H1 (cell line): ENCODE measurements around the gene IGSF11. TPM values are rescaled to one million over a fixed set of nuclear protein-coding genes. Genes with fewer than 3 reads are reported as not detected.
"Not testable (repeated sequence)": the region's sequence is repeated elsewhere in the genome, so short reads cannot be mapped to it uniquely, and the experiment has no call there.

Source experiments
- CTCF ChIA-PET: fragments of 300-600 bp; sonication (Branson Sonifier 250); formaldehyde crosslinking; loops from one replicate; lab custom pipeline; 2021; ENCODE audit not compliant: partially characterized antibody; lab: Charles Lee
- POLR2A ChIA-PET: fragments of 300-600 bp; sonication (Branson Sonifier 250); formaldehyde crosslinking; loops from one replicate; lab custom pipeline; 2021; ENCODE audit warnings: inconsistent platforms; ENCODE audit not compliant: partially characterized antibody; lab: Charles Lee
- DNase-seq, 2 experiments: peaks; one replicate each; pipeline versions ENCODE4 v3.0.0 to v3.0.0-alpha.2; 2010 to 2022; ENCODE audit warnings: low spot score in 2 of 2, low read depth in 1 of 2, mixed read lengths in 1 of 2
- FAIRE-seq: peaks from 2 replicates; lab custom pipeline; 2011; peaks lifted over from hg19 to GRCh38; lab: Jason Lieb, UNC
- H2AFZ ChIP-seq: 2 replicates; pipeline ENCODE4 v1.8.1; 2012; ENCODE audit warnings: low read length, inconsistent platforms
- H2AK5ac ChIP-seq: 2 replicates; pipeline ENCODE4 v1.6.1; 2013; ENCODE audit warnings: low read depth, low read length
- H2BK120ac ChIP-seq: replicated peaks from 2 replicates; pipeline ENCODE3; 2013; ENCODE audit warnings: low read depth, low read length, inconsistent platforms
- H2BK12ac ChIP-seq: 2 replicates; pipeline ENCODE4 v1.6.1; 2013; ENCODE audit warnings: low read depth, low read length
- H2BK15ac ChIP-seq: 2 replicates; pipeline ENCODE4 v1.6.1; 2013; ENCODE audit warnings: low read length
- H2BK20ac ChIP-seq: 2 replicates; pipeline ENCODE4 v1.6.1; 2013; ENCODE audit warnings: low read length
- H2BK5ac ChIP-seq: 2 replicates; pipeline ENCODE4 v1.6.1; 2013; ENCODE audit warnings: low read depth, low read length
- H3K14ac ChIP-seq: 2 replicates; pipeline ENCODE4 v1.6.1; 2013; ENCODE audit warnings: inconsistent platforms; ENCODE audit not compliant: insufficient read length
- H3K18ac ChIP-seq: 2 replicates; pipeline ENCODE4 v1.6.1; 2013; ENCODE audit warnings: low read length; ENCODE audit errors: extremely low read depth
- H3K23ac ChIP-seq: 2 replicates; pipeline ENCODE4 v1.6.1; 2013; ENCODE audit warnings: inconsistent platforms; ENCODE audit not compliant: insufficient read length
- H3K23me2 ChIP-seq: 2 replicates; pipeline ENCODE4 v1.6.1; 2013; ENCODE audit warnings: low read depth, low read length
- H3K27ac ChIP-seq: 2 replicates; pipeline ENCODE4 v1.6.1; 2011; ENCODE audit warnings: low read depth, low read length, inconsistent platforms
- H3K27me3 ChIP-seq, 4 experiments: replicated peaks in 1 of 4; 1 replicate in 1 of 4; 2 replicates in 3 of 4; pipeline versions ENCODE4 v1.6.1 to v1.8.1; 2011 to 2013; ENCODE audit warnings: low read length in 3 of 4, mild to moderate bottlenecking in 3 of 4, inconsistent platforms in 2 of 4, mixed read lengths in 2 of 4, moderate library complexity in 1 of 4; ENCODE audit not compliant: control insufficient read depth in 3 of 4, insufficient read depth in 3 of 4; ENCODE audit errors: extremely low read depth in 1 of 4
- H3K36me3 ChIP-seq, 4 experiments: 2 replicates each; pipeline versions ENCODE4 v1.6.1 to v1.8.1; 2011 to 2013; ENCODE audit warnings: mild to moderate bottlenecking in 4 of 4, low read length in 3 of 4, moderate library complexity in 2 of 4, control low read depth in 1 of 4, inconsistent platforms in 1 of 4; ENCODE audit not compliant: insufficient read depth in 4 of 4, control insufficient read depth in 2 of 4
- H3K4ac ChIP-seq: replicated peaks from 2 replicates; pipeline ENCODE3; 2013; ENCODE audit warnings: low read length, low read depth, mixed read lengths, inconsistent platforms; ENCODE audit not compliant: insufficient read length
- H3K4me1 ChIP-seq, 4 experiments: replicated peaks in 1 of 4; 1 replicate in 1 of 4; 2 replicates in 3 of 4; pipeline versions ENCODE4 v1.6.1 to v1.8.1; 2011 to 2013; ENCODE audit warnings: low read length in 3 of 4, inconsistent platforms in 2 of 4, mixed read lengths in 1 of 4; ENCODE audit not compliant: insufficient read depth in 4 of 4, control insufficient read depth in 3 of 4
- H3K4me2 ChIP-seq, 2 experiments: 2 replicates each; pipeline versions ENCODE4 v1.6.1 to v1.8.1; 2011 to 2013; ENCODE audit warnings: low read depth in 2 of 2, low read length in 2 of 2, control low read depth in 1 of 2, inconsistent platforms in 1 of 2, mild to moderate bottlenecking in 1 of 2; ENCODE audit not compliant: insufficient read depth in 1 of 2
- H3K4me3 ChIP-seq, 4 experiments: fragments of 200-600, 300-600 bp in 1 of 4; sonication (generic), shearing (Covaris generic), sonication (Bioruptor Twin) in 1 of 4; 2 replicates each; pipeline versions ENCODE4 v1.5.1 to v1.8.1; 2011 to 2016; ENCODE audit warnings: low read length in 4 of 4, low read depth in 3 of 4, control low read depth in 2 of 4, inconsistent platforms in 2 of 4, mild to moderate bottlenecking in 2 of 4, mixed read lengths in 1 of 4, moderate library complexity in 1 of 4; ENCODE audit not compliant: insufficient read depth in 2 of 4; ENCODE audit errors: extremely low read depth in 1 of 4
- H3K56ac ChIP-seq: replicated peaks from 2 replicates; pipeline ENCODE3; 2013; ENCODE audit warnings: low read depth, mild to moderate bottlenecking, mixed read lengths, low read length, inconsistent platforms; ENCODE audit not compliant: insufficient read length
- H3K79me1 ChIP-seq: 2 replicates; pipeline ENCODE4 v1.6.1; 2013; ENCODE audit warnings: low read depth, low read length, control low read depth
- H3K79me2 ChIP-seq, 2 experiments: 2 replicates each; pipeline versions ENCODE4 v1.6.1 to v1.8.1; 2012 to 2013; ENCODE audit warnings: low read length in 2 of 2, mild to moderate bottlenecking in 2 of 2, inconsistent platforms in 1 of 2; ENCODE audit not compliant: insufficient read depth in 2 of 2, control insufficient read depth in 1 of 2
- H3K9ac ChIP-seq, 4 experiments: replicated peaks in 1 of 4; 1 replicate in 1 of 4; 2 replicates in 3 of 4; pipeline versions ENCODE4 v1.6.1 to v1.8.1; 2011 to 2013; ENCODE audit warnings: low read depth in 3 of 4, low read length in 3 of 4, control low read depth in 2 of 4, mild to moderate bottlenecking in 2 of 4, moderate library complexity in 2 of 4, inconsistent platforms in 1 of 4; ENCODE audit errors: extremely low read depth in 1 of 4
- H3K9me3 ChIP-seq, 2 experiments: 2 replicates each; pipeline versions ENCODE4 v1.6.1 to v1.8.1; 2012 to 2013; ENCODE audit warnings: mild to moderate bottlenecking in 2 of 2, moderate library complexity in 2 of 2, control low read depth in 1 of 2, inconsistent platforms in 1 of 2, low read depth in 1 of 2, low read length in 1 of 2, mixed read lengths in 1 of 2; ENCODE audit not compliant: insufficient read depth in 2 of 2
- H4K20me1 ChIP-seq, 2 experiments: replicated peaks in 1 of 2; 2 replicates each; pipeline versions ENCODE3 to v1.8.1; 2011 to 2013; ENCODE audit warnings: inconsistent platforms in 2 of 2, low read length in 2 of 2, mild to moderate bottlenecking in 1 of 2; ENCODE audit not compliant: insufficient read depth in 2 of 2, control insufficient read depth in 1 of 2
- H4K5ac ChIP-seq: 2 replicates; pipeline ENCODE4 v1.6.1; 2013; ENCODE audit warnings: low read length, low read depth, mixed read lengths, inconsistent platforms; ENCODE audit not compliant: insufficient read length
- H4K8ac ChIP-seq: 2 replicates; pipeline ENCODE4 v1.8.0; 2013; ENCODE audit warnings: mild to moderate bottlenecking, moderate library complexity, low read length, inconsistent platforms; ENCODE audit not compliant: insufficient read depth; ENCODE audit errors: extremely low read depth
- H4K91ac ChIP-seq: replicated peaks from 2 replicates; pipeline ENCODE3; 2013; ENCODE audit warnings: low read length, mixed read lengths, inconsistent platforms; ENCODE audit not compliant: insufficient read length
- WGBS, 2 experiments: shearing (Covaris generic) in 1 of 2; methylation state at CpG; one replicate each; pipeline versions ENCODE4 v1.1.6 to v1.1.7; 2013 to 2015; ENCODE audit warnings: low lambda C conversion rate in 2 of 2, mixed read lengths in 2 of 2, inconsistent platforms in 1 of 2, low coverage in 1 of 2, missing lambda C conversion rate in 1 of 2; ENCODE audit not compliant: insufficient replicate concordance in 2 of 2, insufficient coverage in 1 of 2, insufficient read length in 1 of 2; ENCODE audit errors: extremely low coverage in 1 of 2, missing lambda C conversion rate in 1 of 2; 5-methylcytosine and 5-hydroxymethylcytosine counted together
- polyA plus RNA-seq, 7 experiments: library from polyadenylated mRNA; depleted of rRNA in 3 of 7; stranded (reverse) in 5 of 7; unstranded in 2 of 7; fragments of >200 nt in 5 of 7; fragments of 200-250 nt in 2 of 7; gene quantifications; 1 replicate in 5 of 7; 2 replicates in 1 of 7; 4 replicates in 1 of 7; pipeline versions ENCODE4 v1.2.1 to v1.2.3, GENCODE V29; 2011 to 2013; ENCODE audit warnings: missing spikeins in 2 of 7, mixed read lengths in 2 of 7
- total RNA-seq: library from RNA; stranded (reverse); fragmentation: NEBNext Ultra II Directional; extraction: Animal tissue kit (Norgen Biotek cat#: 25700); gene quantifications from 2 replicates; pipeline ENCODE4 v1.2.1, GENCODE V29; 2021

Gene IGSF11
- total and polyA plus RNA-seq, 2 of the 8 experiments (the other 6 are each of a cell fraction or from before 2014, with no cell fraction given) = 1.1 to 4.1 TPM

- H4K8ac ChIP-seq, H2BK120ac ChIP-seq, H4K20me1 ChIP-seq, H3K23me2 ChIP-seq, H2BK20ac ChIP-seq, H2AK5ac ChIP-seq, H3K79me1 ChIP-seq, H3K18ac ChIP-seq, FAIRE-seq, H3K36me3 ChIP-seq, H2BK15ac ChIP-seq, H4K91ac ChIP-seq, H3K4me1 ChIP-seq, H3K79me2 ChIP-seq, DNase-seq, H2BK12ac ChIP-seq, H3K4me3 ChIP-seq, H3K27me3 ChIP-seq, H3K9ac ChIP-seq, H3K4ac ChIP-seq, POLR2A ChIA-PET, H3K27ac ChIP-seq, H2BK5ac ChIP-seq, H3K56ac ChIP-seq, H4K5ac ChIP-seq, H3K4me2 ChIP-seq, H2AFZ ChIP-seq, H3K14ac ChIP-seq, H3K23ac ChIP-seq: not testable (repeated sequence)
- CTCF ChIA-PET = interaction anchor here (0.8 to 3.5 kb wide), 5 partner anchors 36 to 190 kb away, joined by 3 to 22 read pairs (median 3); no protein-coding TSS in a partner anchor
- peaks cover 10 to 12% of the 10 kb centered on the region in 2 experiments; a peak in 3 of 4 replicates for H3K9me3 ChIP-seq
- WGBS, 2 experiments = 85% methylated on average over 14 of the region's 15 CpGs; no CpG with 5 or more reads in 1 of the 2 experiments
Observed at GRCh38 chr3:119072451-119072850, 37.8 kb upstream of the IGSF11 start.
